ENCODE results near the gene KIF26B.

KIF26B gene

GRCh38 chr1:245448531-245448930 lies 293.7 kb downstream of the KIF26B start:
- no peak for DNase-seq (ENCODE audit: low read depth)
- no peak overlapping the region for H3K4me3 ChIP-seq (ENCODE audit: low read depth, low read length)
- TF ChIP-seq CTCF (IDR thresholded peaks at IDR 0.05; ENCODE audit: control insufficient read depth, extremely low read depth, insufficient read depth) = no peak

GRCh38 chr1:245448975-245449431 lies 294.2 kb downstream of the KIF26B start:
- no peak for DNase-seq (ENCODE audit: low read depth)
- no peak overlapping the region for H3K4me3 ChIP-seq (ENCODE audit: low read depth, low read length)
- no peak for TF ChIP-seq CTCF (IDR thresholded peaks at IDR 0.05; ENCODE audit: control insufficient read depth, extremely low read depth, insufficient read depth)

GRCh38 chr1:245453541-245453940 lies 298.8 kb downstream of the KIF26B start:
- no peak for DNase-seq (ENCODE audit: low read depth)
- TF ChIP-seq CTCF (IDR thresholded peaks at IDR 0.05; ENCODE audit: control insufficient read depth, extremely low read depth, insufficient read depth) = no peak

GRCh38 chr1:245454051-245454450 lies 299.3 kb downstream of the KIF26B start:
- no peak for DNase-seq (ENCODE audit: low read depth)
- no peak for TF ChIP-seq CTCF (IDR thresholded peaks at IDR 0.05; ENCODE audit: control insufficient read depth, extremely low read depth, insufficient read depth)
- no peak overlapping the region for H3K4me3 ChIP-seq (ENCODE audit: low read depth, low read length)

More at GRCh38 chr1:245453541-245453940, 298.8 kb downstream of the KIF26B start:
- H3K4me3 ChIP-seq (ENCODE audit: low read depth, low read length) = no peak overlapping the region

- no peak for DNase-seq (ENCODE audit: low read depth)
- no peak overlapping the region for H3K4me3 ChIP-seq (ENCODE audit: low read depth, low read length)
- no peak for TF ChIP-seq CTCF (IDR thresholded peaks at IDR 0.05; ENCODE audit: control insufficient read depth, extremely low read depth, insufficient read depth)
Observed at GRCh38 chr1:245457562-245457961, 302.8 kb downstream of the KIF26B start.

GRCh38 chr1:245458234-245458633 lies 303.4 kb downstream of the KIF26B start:
- H3K4me3 ChIP-seq (ENCODE audit: low read depth, low read length) = no peak overlapping the region
- no peak for TF ChIP-seq CTCF (IDR thresholded peaks at IDR 0.05; ENCODE audit: control insufficient read depth, extremely low read depth, insufficient read depth)
- no peak for DNase-seq (ENCODE audit: low read depth)

GRCh38 chr1:245458761-245459174 lies 304.0 kb downstream of the KIF26B start:
- DNase-seq (ENCODE audit: low read depth) = no peak
- TF ChIP-seq CTCF (IDR thresholded peaks at IDR 0.05; ENCODE audit: control insufficient read depth, extremely low read depth, insufficient read depth) = no peak
- H3K4me3 ChIP-seq (ENCODE audit: low read depth, low read length) = no peak overlapping the region

Data from LNCaP clone FGC (cell line).